Measurements from ENCODE around the gene KRTAP10-1. TPM values are rescaled to one million over a fixed set of nuclear protein-coding genes. Genes with fewer than 3 reads are reported as not detected.

KRTAP10-1 gene
- total and polyA plus RNA-seq, 2 of the 13 experiments (the other 11 are each of a cell fraction or from before 2014, with no cell fraction given), result not detected

DNA sequence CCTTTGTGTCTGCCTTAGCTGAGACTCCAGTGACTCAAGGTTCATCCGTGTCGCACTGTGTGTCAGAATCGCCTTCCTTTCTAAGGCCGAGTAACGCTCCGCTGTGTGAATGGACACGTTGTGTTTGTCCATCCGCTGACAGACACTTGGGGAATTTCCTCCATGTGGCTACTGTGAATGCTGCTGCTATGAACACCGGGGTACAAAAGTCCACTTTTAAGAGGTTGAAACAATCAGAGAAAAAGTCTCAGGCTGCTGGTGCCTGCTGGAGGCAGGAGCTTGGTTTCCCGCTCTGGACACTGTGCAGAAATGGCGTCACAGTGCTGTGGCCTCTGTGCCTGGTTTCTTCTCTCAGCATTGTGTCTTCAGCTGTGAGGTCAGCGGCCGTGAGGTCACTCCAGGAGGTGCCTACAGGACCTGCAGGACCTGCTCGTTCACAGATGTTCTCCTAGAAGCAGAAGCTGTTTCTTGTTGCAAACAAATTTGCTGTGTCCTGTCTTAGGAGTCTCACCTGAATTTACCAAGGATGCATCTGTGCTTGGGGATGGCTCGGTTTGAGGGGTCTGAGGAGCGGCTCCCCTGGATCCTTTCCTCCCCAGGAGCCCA is 34.2 kb downstream of the KRTAP10-1 start (continued):
- no peak for TF ChIP-seq ZNF503 (CRISPR knock-in tag; IDR thresholded peaks at IDR 0.05)
- TF ChIP-seq, protein P1, sequence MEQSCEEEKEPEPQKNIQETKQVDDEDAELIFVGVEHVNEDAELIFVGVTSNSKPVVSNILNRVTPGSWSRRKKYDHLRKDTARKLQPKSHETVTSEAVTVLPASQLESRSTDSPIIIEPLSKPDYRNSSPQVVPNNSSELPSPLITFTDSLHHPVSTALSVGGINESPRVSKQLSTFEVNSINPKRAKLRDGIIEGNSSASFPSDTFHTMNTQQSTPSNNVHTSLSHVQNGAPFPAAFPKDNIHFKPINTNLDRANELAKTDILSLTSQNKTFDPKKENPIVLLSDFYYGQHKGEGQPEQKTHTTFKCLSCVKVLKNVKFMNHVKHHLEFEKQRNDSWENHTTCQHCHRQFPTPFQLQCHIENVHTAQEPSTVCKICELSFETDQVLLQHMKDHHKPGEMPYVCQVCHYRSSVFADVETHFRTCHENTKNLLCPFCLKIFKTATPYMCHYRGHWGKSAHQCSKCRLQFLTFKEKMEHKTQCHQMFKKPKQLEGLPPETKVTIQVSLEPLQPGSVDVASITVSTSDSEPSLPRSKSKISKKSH (CRISPR knock-in tag; IDR thresholded peaks at IDR 0.05; ENCODE audit: borderline replicate concordance), result 0 out of 2 replicates have a peak, but pooled peaks have one; percentile 4
- TF ChIP-seq NFKB2 (CRISPR knock-in tag; IDR thresholded peaks at IDR 0.05; ENCODE audit: borderline replicate concordance), result no peak
- 0 out of 2 replicates have a peak, but pooled peaks have one; percentile 38 for TF ChIP-seq ZNF275 (CRISPR knock-in tag; IDR thresholded peaks at IDR 0.05; ENCODE audit: borderline replicate concordance)
- TF ChIP-seq PHF20 (CRISPR knock-in tag; IDR thresholded peaks at IDR 0.05), result no peak
- TF ChIP-seq, protein P2, sequence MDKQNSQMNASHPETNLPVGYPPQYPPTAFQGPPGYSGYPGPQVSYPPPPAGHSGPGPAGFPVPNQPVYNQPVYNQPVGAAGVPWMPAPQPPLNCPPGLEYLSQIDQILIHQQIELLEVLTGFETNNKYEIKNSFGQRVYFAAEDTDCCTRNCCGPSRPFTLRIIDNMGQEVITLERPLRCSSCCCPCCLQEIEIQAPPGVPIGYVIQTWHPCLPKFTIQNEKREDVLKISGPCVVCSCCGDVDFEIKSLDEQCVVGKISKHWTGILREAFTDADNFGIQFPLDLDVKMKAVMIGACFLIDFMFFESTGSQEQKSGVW (CRISPR knock-in tag; IDR thresholded peaks at IDR 0.05; ENCODE audit: borderline replicate concordance), result no peak
- TF ChIP-seq ZNF354B (CRISPR knock-in tag; IDR thresholded peaks at IDR 0.05), result no peak
- no peak for TF ChIP-seq ZMAT5 (CRISPR knock-in tag; IDR thresholded peaks at IDR 0.05; ENCODE audit: borderline replicate concordance, low read depth)
- no peak for TF ChIP-seq ATF6 (CRISPR knock-in tag; conservative IDR thresholded peaks at IDR 0.05)
- no peak for TF ChIP-seq ZNF34 (CRISPR knock-in tag; IDR thresholded peaks at IDR 0.05; ENCODE audit: borderline replicate concordance)
- peak; percentile 35; the same call in 1 of the 2 replicates for TF ChIP-seq CEBPG (CRISPR knock-in tag; IDR thresholded peaks at IDR 0.05)
- no peak for TF ChIP-seq PCBP1 (IDR thresholded peaks at IDR 0.05; ENCODE audit: borderline replicate concordance, low read depth, low read length)
- no peak for TF ChIP-seq DNMT3B (CRISPR knock-in tag; conservative IDR thresholded peaks at IDR 0.05)
- TF ChIP-seq TOE1 (CRISPR knock-in tag; IDR thresholded peaks at IDR 0.05), result no peak
- TF ChIP-seq RNF219 (CRISPR knock-in tag; IDR thresholded peaks at IDR 0.05), result no peak
- TF ChIP-seq CBX1 (IDR thresholded peaks at IDR 0.05; ENCODE audit: low read depth), result no peak
- TF ChIP-seq KDM1A (CRISPR knock-in tag; IDR thresholded peaks at IDR 0.05), result 0 out of 2 replicates have a peak, but pooled peaks have one; percentile 50
- TF ChIP-seq TEAD3 (CRISPR knock-in tag; optimal IDR thresholded peaks at IDR 0.05; ENCODE audit: borderline replicate concordance), result peak; percentile 90
- TF ChIP-seq ISX (CRISPR knock-in tag; conservative IDR thresholded peaks at IDR 0.05), result peak; percentile 68; the same call in 1 of the 2 replicates
- peak; percentile 95 for TF ChIP-seq SAP130 (CRISPR knock-in tag; IDR thresholded peaks at IDR 0.05; ENCODE audit: low read depth)

Measured in HepG2 (cell line).